Measurements from ENCODE around the gene RGR. TPM values are rescaled to one million over a fixed set of nuclear protein-coding genes. Genes with fewer than 3 reads are reported as not detected.
A peak's percentile ranks its signal among the peaks of the same experiment; 100 is the strongest.

RGR gene
- polyA plus RNA-seq, 2 of the 4 experiments (the other 2 are of a cell fraction): not detected

DNA sequence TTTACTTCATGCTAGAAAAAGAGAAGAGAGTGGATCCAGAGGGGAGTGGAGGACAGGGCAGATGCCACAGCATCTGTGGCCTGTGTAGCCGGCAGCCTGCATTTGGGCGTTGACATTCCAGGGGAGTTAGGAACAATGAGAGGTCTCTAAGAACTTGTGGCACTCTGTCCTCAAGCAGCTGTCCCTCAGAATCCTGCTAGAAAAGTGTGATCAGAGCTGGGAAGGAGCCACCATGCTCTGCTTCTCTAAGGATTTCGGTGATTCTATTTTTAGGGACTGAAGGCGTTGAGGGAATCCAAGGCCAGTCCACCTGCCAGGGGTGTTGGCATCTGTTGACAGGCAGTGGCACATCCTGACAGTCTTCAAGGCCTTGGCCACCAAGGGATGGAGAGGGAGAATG is 27.1 kb upstream of the RGR start:
- ATAC-seq (no peak), FAIRE-seq (no peak), DNase-seq (ENCODE audit: low read depth in 1 of 2, low spot score in 1 of 2) (no peak)
- 69% methylated on average over 4 of the region's 4 CpGs for WGBS (ENCODE audit: missing lambda C conversion rate)
- Histone ChIP-seq H3K4me2 (no peak overlapping the region), H3K4me3 (no peak overlapping the region), H3K9me3 (0 out of 3 replicates have a peak, but pooled peaks cover 2% of the 10 kb centered on the region), H3K4me1 (no peaks in the 10 kb centered on the region), H3K27ac (no peak overlapping the region)
- no peak for TF ChIP-seq ZC3H11A (IDR thresholded peaks at IDR 0.05)
- CTCF ChIA-PET: interaction anchor here (1.1 to 2.1 kb wide), 4 partner anchors 12 to 320 kb away, joined by 3 to 8 read pairs (median 5); no protein-coding TSS in a partner anchor
- POLR2A ChIA-PET: no interaction called here

DNA sequence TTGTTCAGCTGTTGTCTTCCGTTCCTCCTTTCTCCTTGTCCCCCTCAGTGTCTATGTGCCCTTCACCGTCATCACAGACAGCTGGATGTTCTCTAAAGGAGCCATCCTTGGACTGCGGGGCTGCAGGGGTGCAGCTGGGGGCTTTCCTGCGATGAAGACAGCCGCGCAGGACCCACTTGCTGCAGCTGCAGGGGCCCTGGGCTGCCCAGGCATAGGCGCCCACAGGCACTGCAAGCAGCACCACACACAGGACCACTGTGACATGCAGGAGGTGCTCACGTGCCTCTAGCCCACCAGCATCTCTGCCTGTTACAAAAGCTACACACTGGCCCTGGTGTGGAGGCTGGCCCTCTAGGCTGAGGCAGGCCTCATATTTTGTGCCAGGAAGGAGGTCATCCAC is 22.9 kb upstream of the RGR start:
- H3K4me3 ChIP-seq: no peak overlapping the region
- DNase-seq (ENCODE audit: low read depth in 1 of 2, low spot score in 1 of 2) (no peak), ATAC-seq (no peak), FAIRE-seq (no peak)
- ChIA-PET POLR2A (no interaction called here), CTCF (interaction anchor here (0.9 to 1.2 kb wide), 2 partner anchors 11 to 315 kb away, joined by 3 to 5 read pairs; no protein-coding TSS in a partner anchor)
- H3K4me1 ChIP-seq: no peaks in the 10 kb centered on the region
- 0 out of 3 replicates have a peak, but pooled peaks cover 2% of the 10 kb centered on the region for H3K9me3 ChIP-seq
- 31% methylated on average over 3 of the region's 8 CpGs for WGBS (ENCODE audit: missing lambda C conversion rate)
- H3K27ac ChIP-seq: no peak overlapping the region
- TF ChIP-seq HOXB5 (CRISPR knock-in tag; IDR thresholded peaks at IDR 0.05) (no peak), KDM1A (IDR thresholded peaks at IDR 0.05; ENCODE audit: low read depth) (no peak), BHLHE40 (IDR thresholded peaks at IDR 0.05; ENCODE audit: low read depth, low read length) (no peak), SREBF2 (IDR thresholded peaks at IDR 0.05) (no peak), TFCP2L1 (CRISPR knock-in tag; IDR thresholded peaks at IDR 0.05) (no peak), ZNF302 (CRISPR knock-in tag; IDR thresholded peaks at IDR 0.05) (no peak), RCOR1 (IDR thresholded peaks at IDR 0.05; ENCODE audit: low read depth, low read length) (no peak), HOXB13 (CRISPR knock-in tag; IDR thresholded peaks at IDR 0.05; ENCODE audit: low read depth) (no peak), ZC3H11A (IDR thresholded peaks at IDR 0.05) (no peak)
- TF ChIP-seq, protein P1, sequence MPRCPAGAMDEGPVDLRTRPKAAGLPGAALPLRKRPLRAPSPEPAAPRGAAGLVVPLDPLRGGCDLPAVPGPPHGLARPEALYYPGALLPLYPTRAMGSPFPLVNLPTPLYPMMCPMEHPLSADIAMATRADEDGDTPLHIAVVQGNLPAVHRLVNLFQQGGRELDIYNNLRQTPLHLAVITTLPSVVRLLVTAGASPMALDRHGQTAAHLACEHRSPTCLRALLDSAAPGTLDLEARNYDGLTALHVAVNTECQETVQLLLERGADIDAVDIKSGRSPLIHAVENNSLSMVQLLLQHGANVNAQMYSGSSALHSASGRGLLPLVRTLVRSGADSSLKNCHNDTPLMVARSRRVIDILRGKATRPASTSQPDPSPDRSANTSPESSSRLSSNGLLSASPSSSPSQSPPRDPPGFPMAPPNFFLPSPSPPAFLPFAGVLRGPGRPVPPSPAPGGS (IDR thresholded peaks at IDR 0.05): no peak
- TF ChIP-seq, protein P2, sequence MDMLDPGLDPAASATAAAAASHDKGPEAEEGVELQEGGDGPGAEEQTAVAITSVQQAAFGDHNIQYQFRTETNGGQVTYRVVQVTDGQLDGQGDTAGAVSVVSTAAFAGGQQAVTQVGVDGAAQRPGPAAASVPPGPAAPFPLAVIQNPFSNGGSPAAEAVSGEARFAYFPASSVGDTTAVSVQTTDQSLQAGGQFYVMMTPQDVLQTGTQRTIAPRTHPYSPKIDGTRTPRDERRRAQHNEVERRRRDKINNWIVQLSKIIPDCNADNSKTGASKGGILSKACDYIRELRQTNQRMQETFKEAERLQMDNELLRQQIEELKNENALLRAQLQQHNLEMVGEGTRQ (IDR thresholded peaks at IDR 0.05): no peak
- H3K4me2 ChIP-seq: no peak overlapping the region

DNA sequence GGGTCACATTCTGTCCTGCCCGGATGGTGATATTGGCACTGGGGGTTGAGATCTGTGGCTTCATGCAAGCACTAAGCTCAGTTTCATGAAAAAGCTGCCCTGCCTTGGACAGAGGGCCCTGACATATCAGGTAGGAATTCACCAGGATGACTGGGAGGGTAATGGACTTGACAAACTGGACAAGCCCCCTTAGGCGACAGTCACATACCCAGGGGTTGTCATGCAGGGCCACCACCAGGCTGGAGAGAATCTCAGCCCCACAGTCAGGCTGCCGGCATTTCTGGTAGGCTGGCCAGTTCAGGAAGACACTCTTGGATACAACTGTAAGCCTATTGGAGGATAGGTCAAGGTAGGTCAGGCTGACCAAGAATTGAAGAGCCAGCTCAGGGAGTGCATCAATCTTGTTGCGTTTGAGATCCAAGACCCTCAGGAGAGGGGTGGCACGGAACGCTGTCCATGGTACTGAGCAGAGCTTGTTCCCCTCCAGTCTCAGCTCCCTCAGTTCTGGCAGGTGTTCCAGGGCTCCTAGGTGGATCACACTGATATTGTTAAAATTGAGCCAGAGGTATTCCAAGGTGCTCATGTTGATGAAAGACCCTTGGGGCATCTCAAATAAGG is 20.3 kb upstream of the RGR start:
- POLR2A ChIA-PET: no interaction called here
- H3K27ac ChIP-seq: no peak overlapping the region
- no peaks in the 10 kb centered on the region for H3K4me1 ChIP-seq
- no peak for DNase-seq (ENCODE audit: low read depth in 1 of 2, low spot score in 1 of 2)
- no peak for ATAC-seq
- FAIRE-seq: no peak
- 0 out of 3 replicates have a peak, but pooled peaks cover 2% of the 10 kb centered on the region for H3K9me3 ChIP-seq
- no peak overlapping the region for H3K4me2 ChIP-seq
- H3K4me3 ChIP-seq: no peak overlapping the region
- WGBS (ENCODE audit: missing lambda C conversion rate): 0% methylated on average over 4 of the region's 6 CpGs
- CTCF ChIA-PET: interaction anchor here (1.3 kb wide), 1 partner anchor 12 kb away, joined by 4 read pairs; no protein-coding TSS in a partner anchor
- TF ChIP-seq EP300 (IDR thresholded peaks at IDR 0.05) (no peak), KDM1A (IDR thresholded peaks at IDR 0.05; ENCODE audit: low read depth) (no peak)
- TF ChIP-seq, protein P3, sequence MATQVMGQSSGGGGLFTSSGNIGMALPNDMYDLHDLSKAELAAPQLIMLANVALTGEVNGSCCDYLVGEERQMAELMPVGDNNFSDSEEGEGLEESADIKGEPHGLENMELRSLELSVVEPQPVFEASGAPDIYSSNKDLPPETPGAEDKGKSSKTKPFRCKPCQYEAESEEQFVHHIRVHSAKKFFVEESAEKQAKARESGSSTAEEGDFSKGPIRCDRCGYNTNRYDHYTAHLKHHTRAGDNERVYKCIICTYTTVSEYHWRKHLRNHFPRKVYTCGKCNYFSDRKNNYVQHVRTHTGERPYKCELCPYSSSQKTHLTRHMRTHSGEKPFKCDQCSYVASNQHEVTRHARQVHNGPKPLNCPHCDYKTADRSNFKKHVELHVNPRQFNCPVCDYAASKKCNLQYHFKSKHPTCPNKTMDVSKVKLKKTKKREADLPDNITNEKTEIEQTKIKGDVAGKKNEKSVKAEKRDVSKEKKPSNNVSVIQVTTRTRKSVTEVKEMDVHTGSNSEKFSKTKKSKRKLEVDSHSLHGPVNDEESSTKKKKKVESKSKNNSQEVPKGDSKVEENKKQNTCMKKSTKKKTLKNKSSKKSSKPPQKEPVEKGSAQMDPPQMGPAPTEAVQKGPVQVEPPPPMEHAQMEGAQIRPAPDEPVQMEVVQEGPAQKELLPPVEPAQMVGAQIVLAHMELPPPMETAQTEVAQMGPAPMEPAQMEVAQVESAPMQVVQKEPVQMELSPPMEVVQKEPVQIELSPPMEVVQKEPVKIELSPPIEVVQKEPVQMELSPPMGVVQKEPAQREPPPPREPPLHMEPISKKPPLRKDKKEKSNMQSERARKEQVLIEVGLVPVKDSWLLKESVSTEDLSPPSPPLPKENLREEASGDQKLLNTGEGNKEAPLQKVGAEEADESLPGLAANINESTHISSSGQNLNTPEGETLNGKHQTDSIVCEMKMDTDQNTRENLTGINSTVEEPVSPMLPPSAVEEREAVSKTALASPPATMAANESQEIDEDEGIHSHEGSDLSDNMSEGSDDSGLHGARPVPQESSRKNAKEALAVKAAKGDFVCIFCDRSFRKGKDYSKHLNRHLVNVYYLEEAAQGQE (IDR thresholded peaks at IDR 0.05): peak; percentile 88

Data from A549 (cell line).